A549 (cell line): ENCODE results near the gene SMYD1. TPM values are rescaled to one million over a fixed set of nuclear protein-coding genes. Genes with fewer than 3 reads are reported as not detected.
"Not testable (repeated sequence)": the region's sequence is repeated elsewhere in the genome, so short reads cannot be mapped to it uniquely, and the experiment has no call there.

ENCODE experiments used
- ATAC-seq, 2 experiments: fragments of 200-7000 bp in 1 of 2; fragments of >200 bp in 1 of 2; cut with Nextera tagmentation in 1 of 2; cut with Tn5 transposase in 1 of 2; 3 replicates each; pipeline versions ENCODE4 v1.8.0 to v1.9.1; 2018 to 2020; ENCODE audit warnings: mild to moderate bottlenecking in 1 of 2, moderate library complexity in 1 of 2
- CTCF ChIA-PET: fragments of 300-600 bp; sonication (Branson Sonifier 250); formaldehyde crosslinking; extraction: SDS; loops from one replicate; lab custom pipeline; 2021; ENCODE audit warnings: antibody characterized with exemption, inconsistent platforms; lab: Yijun Ruan, JAX
- POLR2A ChIA-PET: fragments of 350-600 bp; formaldehyde crosslinking; extraction: SDS; loops from one replicate; lab custom pipeline; 2021; ENCODE audit warnings: antibody characterized with exemption, inconsistent platforms; lab: Yijun Ruan, JAX
- DNase-seq, 2 experiments: peaks; one replicate each; pipeline versions ENCODE4 v3.0.0 to v3.0.0-alpha.2; 2011 to 2016; ENCODE audit warnings: low read depth in 1 of 2, low spot score in 1 of 2
- FAIRE-seq: peaks from 2 replicates; lab custom pipeline; 2011; peaks lifted over from hg19 to GRCh38; lab: Jason Lieb, UNC
- H3K27ac ChIP-seq, 2 experiments: fragments of >200 bp; sonication (Bioruptor Twin); formaldehyde crosslinking; 3 replicates each; pipeline ENCODE4 v1.5.1; 2016 to 2017
- H3K4me1 ChIP-seq: fragments of >200 bp; sonication (Bioruptor Twin); formaldehyde crosslinking; 3 replicates; pipeline ENCODE4 v1.6.1; 2016
- H3K4me2 ChIP-seq: fragments of >200 bp; sonication (Bioruptor Twin); formaldehyde crosslinking; 3 replicates; pipeline ENCODE4 v1.6.1; 2016
- H3K4me3 ChIP-seq: fragments of >200 bp; sonication (Bioruptor Twin); formaldehyde crosslinking; 3 replicates; pipeline ENCODE4 v1.5.1; 2016
- H3K9me3 ChIP-seq: fragments of >200 bp; sonication (Bioruptor Twin); formaldehyde crosslinking; 3 replicates; pipeline ENCODE4 v1.6.1; 2016
- BHLHE40 ChIP-seq: IDR thresholded peaks from 2 replicates; pipeline ENCODE4 v1.6.1; 2012; ENCODE audit warnings: low read depth, low read length, inconsistent platforms
- CBX8 ChIP-seq: fragments of 200-600 bp; sonication (generic); IDR thresholded peaks from 2 replicates; pipeline ENCODE4 v1.6.1; 2016
- CHD4 ChIP-seq: fragments of 200-600 bp; sonication (generic); IDR thresholded peaks from 2 replicates; pipeline ENCODE4 v1.6.1; 2016; ENCODE audit warnings: antibody characterized with exemption, mild to moderate bottlenecking, borderline replicate concordance
- FOSL2 ChIP-seq, 2 experiments: fragments of 450-650 bp in 1 of 2; fragments of >200 bp in 1 of 2; sonication (Bioruptor Twin) in 1 of 2; formaldehyde crosslinking; IDR thresholded peaks; 2 replicates each; pipeline versions ENCODE4 v1.5.0 to v1.6.1; 2016 to 2020; ENCODE audit warnings: mild to moderate bottlenecking in 1 of 2, moderate library complexity in 1 of 2
- GATA3 ChIP-seq: IDR thresholded peaks from 2 replicates; pipeline ENCODE4 v1.6.1; 2012; ENCODE audit warnings: borderline replicate concordance
- HOXB13 ChIP-seq: fragments of 250-450 bp; sonication (Bioruptor Pico); IDR thresholded peaks from 2 replicates; pipeline ENCODE4 v1.5.0; 2020; ENCODE audit warnings: low read depth, mild to moderate bottlenecking, moderate library complexity
- KDM1A ChIP-seq: fragments of 200-600 bp; sonication (generic); IDR thresholded peaks from 2 replicates; pipeline ENCODE4 v1.6.1; 2016; ENCODE audit warnings: low read depth, mild to moderate bottlenecking
- KDM5A ChIP-seq: fragments of 200-600 bp; sonication (generic); IDR thresholded peaks from 2 replicates; pipeline ENCODE4 v1.6.1; 2016; ENCODE audit warnings: antibody characterized with exemption, mild to moderate bottlenecking
- MAFK ChIP-seq: fragments of 450-650 bp; IDR thresholded peaks from 2 replicates; pipeline ENCODE4 v1.6.1; 2014; ENCODE audit not compliant: partially characterized antibody
- NFE2L2 ChIP-seq: fragments of 150-350 bp; conservative IDR thresholded peaks from 2 replicates; pipeline ENCODE4 v1.6.1; 2014; ENCODE audit warnings: low read length
- RARB ChIP-seq: fragments of 250-450 bp; sonication (Bioruptor Pico); IDR thresholded peaks from 2 replicates; pipeline ENCODE4 v1.8.0; 2021; ENCODE audit warnings: mild to moderate bottlenecking, moderate library complexity
- TP53 ChIP-seq: fragments of 250-450 bp; sonication (Bioruptor Pico); IDR thresholded peaks from 2 replicates; pipeline ENCODE4 v1.5.0; 2021; ENCODE audit warnings: mild to moderate bottlenecking, moderate library complexity
- ZC3H11A ChIP-seq: fragments of 450-650 bp; IDR thresholded peaks from 2 replicates; pipeline ENCODE4 v1.6.1; 2014; ENCODE audit warnings: antibody characterized with exemption, mild to moderate bottlenecking
- WGBS: methylation state at CpG from one replicate; pipeline ENCODE4 v1.1.6; 2017; ENCODE audit errors: missing lambda C conversion rate; 5-methylcytosine and 5-hydroxymethylcytosine counted together
- polyA minus RNA-seq: library from RNA; depleted of rRNA, polyadenylated mRNA; stranded (reverse); fragments of >200 nt; gene quantifications from 2 replicates; pipeline ENCODE4 v1.2.3, GENCODE V29; 2011; rRNA and poly(A)+ RNA removed
- polyA plus RNA-seq, 4 experiments: library from polyadenylated mRNA; depleted of rRNA in 3 of 4; stranded (reverse); fragments of >200 nt; fragmentation: RNase III in 1 of 4; extraction: RNeasy Plus Mini Kit Qiagen cat#74134 plus additional on column Dnase treatment in 1 of 4; gene quantifications; 2 replicates in 3 of 4; 3 replicates in 1 of 4; pipeline ENCODE4 v1.2.3, GENCODE V29; 2011 to 2017
- TF ChIP-seq, protein P1 (sequence below): fragments of 200-600 bp; sonication (generic); IDR thresholded peaks from 2 replicates; pipeline ENCODE4 v1.6.1; 2016; ENCODE audit warnings: antibody characterized with exemption, mild to moderate bottlenecking, moderate library complexity
- TF ChIP-seq, protein P2 (sequence below): fragments of 250-450 bp; sonication (Bioruptor Pico); IDR thresholded peaks from 2 replicates; pipeline ENCODE4 v1.5.0; 2020; ENCODE audit warnings: low read depth, mild to moderate bottlenecking, moderate library complexity
- TF ChIP-seq, protein P3 (sequence below): IDR thresholded peaks from 2 replicates; pipeline ENCODE4 v1.6.1; 2012; ENCODE audit warnings: low read depth, borderline replicate concordance

The SMYD1 gene
- polyA plus RNA-seq (2011; rRNA removed) = not detected in 2 replicates
- polyA plus RNA-seq (2012; cell fraction: cytosol; rRNA removed) = not detected in 2 replicates
- polyA plus RNA-seq (2012; cell fraction: nucleus; rRNA removed) = not detected in 2 replicates
- polyA plus RNA-seq (2017; fragmentation: RNase III; extraction: RNeasy Plus Mini Kit Qiagen cat#74134 plus additional on column Dnase treatment) = not detected in 3 replicates
- polyA minus RNA-seq = not detected in 2 replicates

DNA sequence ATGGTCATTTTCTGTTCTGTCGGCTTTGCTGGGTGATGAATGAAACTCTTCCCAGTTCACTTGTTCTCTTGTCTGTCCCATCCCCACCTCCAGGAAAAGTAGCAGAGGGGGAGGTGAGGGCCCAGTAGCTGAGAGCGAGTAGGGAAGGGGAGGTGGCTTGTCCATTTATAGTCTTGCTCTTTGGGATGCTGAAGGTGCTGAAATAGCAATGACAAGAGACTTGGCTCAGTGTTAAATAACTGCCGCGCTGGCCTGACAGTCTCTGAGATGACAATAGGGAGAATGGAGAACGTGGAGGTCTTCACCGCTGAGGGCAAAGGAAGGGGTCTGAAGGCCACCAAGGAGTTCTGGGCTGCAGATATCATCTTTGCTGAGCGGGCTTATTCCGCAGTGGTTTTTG is at the start of gene SMYD1:
Gene SMYD1 (plus strand): TSS at position 228 of the 400 bp plus-strand sequence. CDS start 40 bp downstream, at position 268.
- no peaks in the 10 kb centered on the region for H3K9me3 ChIP-seq
- no peak within 1 kb of the TSS for H3K27ac ChIP-seq
- no peak within 1 kb of the TSS for H3K4me2 ChIP-seq
- FAIRE-seq (no peak), DNase-seq (no peak), ATAC-seq (no peak)
- peak; percentile 41 for TF ChIP-seq MAFK
- no peak for TF ChIP-seq NFE2L2
- no peaks in the 10 kb centered on the region for H3K4me1 ChIP-seq
- ChIA-PET CTCF (interaction anchor here (1.6 kb wide), 1 partner anchor 92 kb away, joined by 6 read pairs; no protein-coding TSS in a partner anchor), POLR2A (no interaction called here)
- WGBS = 87% methylated on average over 8 of the region's 8 CpGs
- H3K4me3 ChIP-seq = no peak within 1 kb of the TSS

DNA sequence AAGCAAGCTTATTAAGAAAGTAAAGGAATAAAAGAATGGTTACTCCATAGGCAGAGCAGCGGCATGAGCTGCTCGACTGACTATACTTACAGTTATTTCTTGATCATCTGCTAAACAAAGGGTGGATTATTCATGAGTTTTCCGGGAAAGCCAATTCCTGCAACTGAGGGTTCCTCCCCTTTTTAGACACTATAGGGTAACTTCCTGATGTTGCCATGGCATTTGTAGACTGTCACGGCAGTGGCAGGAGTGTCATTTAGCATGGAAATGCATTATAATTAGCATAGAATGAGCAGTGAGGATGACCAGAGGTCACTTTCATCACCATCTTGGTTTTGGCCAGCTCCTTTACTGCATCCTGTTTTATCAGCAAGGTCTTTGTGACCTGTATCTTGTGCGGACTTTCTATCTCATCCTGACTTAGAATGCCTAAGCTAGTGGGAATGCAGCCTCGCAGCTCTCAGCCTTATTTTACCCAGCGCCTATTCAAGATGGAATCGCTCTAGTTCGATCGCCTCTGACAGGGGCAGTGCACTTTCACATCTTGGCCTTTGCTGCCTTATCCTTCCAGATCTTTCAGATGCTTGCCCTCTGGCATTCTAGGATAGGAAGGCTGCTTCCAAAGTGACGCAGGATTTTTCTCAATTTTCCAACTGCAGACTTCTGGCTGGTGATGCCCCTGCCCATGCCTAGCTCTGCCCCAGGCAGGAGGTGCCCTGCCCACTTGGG is 49.4 kb upstream of the SMYD1 start:
- H3K27ac ChIP-seq, H3K4me2 ChIP-seq, FAIRE-seq, POLR2A ChIA-PET, DNase-seq, H3K9me3 ChIP-seq, H3K4me3 ChIP-seq, ATAC-seq, CTCF ChIA-PET: not testable (repeated sequence)
- 95% methylated on average over 11 of the region's 11 CpGs for WGBS
- H3K4me1 ChIP-seq = peaks cover 12% of the 10 kb centered on the region

DNA sequence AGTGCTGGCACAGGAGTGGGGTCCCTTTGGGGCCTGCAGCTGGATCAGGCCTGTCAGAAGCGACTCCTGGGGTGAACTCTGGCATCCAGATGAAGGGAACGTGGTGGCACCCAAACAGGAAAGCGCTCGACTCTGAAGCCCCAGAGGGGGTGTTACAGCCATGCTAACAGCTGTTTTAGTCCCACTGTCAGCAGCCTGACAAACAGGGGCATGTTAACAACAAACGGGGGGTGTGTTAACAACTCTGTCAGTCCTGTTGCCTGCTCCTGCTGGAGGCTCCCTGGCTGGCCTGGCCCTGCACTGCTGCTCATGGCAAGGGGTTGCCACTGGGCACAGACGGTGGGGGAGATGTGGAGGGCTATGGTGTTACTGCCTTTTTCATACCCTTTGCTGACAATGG is 48.7 kb upstream of the SMYD1 start:
- no peak overlapping the region for H3K4me2 ChIP-seq
- H3K4me3 ChIP-seq = no peak overlapping the region
- no peak for DNase-seq
- WGBS = 81% methylated on average over 6 of the region's 6 CpGs
- FAIRE-seq = no peak
- no peak overlapping the region for H3K27ac ChIP-seq
- no peaks in the 10 kb centered on the region for H3K9me3 ChIP-seq
- TF ChIP-seq CBX8 (no peak), HOXB13 (no peak), RARB (CRISPR knock-in tag) (no peak), ZC3H11A (no peak), GATA3 (no peak), KDM5A (no peak), KDM1A (no peak), BHLHE40 (no peak), FOSL2 (IDR thresholded peaks at IDR 0.05) (no peak), FOSL2 (CRISPR knock-in tag; IDR thresholded peaks at IDR 0.05) (no peak), TP53 (CRISPR knock-in tag) (no peak), NFE2L2 (no peak), CHD4 (no peak)
- TF ChIP-seq, protein P1, sequence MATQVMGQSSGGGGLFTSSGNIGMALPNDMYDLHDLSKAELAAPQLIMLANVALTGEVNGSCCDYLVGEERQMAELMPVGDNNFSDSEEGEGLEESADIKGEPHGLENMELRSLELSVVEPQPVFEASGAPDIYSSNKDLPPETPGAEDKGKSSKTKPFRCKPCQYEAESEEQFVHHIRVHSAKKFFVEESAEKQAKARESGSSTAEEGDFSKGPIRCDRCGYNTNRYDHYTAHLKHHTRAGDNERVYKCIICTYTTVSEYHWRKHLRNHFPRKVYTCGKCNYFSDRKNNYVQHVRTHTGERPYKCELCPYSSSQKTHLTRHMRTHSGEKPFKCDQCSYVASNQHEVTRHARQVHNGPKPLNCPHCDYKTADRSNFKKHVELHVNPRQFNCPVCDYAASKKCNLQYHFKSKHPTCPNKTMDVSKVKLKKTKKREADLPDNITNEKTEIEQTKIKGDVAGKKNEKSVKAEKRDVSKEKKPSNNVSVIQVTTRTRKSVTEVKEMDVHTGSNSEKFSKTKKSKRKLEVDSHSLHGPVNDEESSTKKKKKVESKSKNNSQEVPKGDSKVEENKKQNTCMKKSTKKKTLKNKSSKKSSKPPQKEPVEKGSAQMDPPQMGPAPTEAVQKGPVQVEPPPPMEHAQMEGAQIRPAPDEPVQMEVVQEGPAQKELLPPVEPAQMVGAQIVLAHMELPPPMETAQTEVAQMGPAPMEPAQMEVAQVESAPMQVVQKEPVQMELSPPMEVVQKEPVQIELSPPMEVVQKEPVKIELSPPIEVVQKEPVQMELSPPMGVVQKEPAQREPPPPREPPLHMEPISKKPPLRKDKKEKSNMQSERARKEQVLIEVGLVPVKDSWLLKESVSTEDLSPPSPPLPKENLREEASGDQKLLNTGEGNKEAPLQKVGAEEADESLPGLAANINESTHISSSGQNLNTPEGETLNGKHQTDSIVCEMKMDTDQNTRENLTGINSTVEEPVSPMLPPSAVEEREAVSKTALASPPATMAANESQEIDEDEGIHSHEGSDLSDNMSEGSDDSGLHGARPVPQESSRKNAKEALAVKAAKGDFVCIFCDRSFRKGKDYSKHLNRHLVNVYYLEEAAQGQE = no peak
- TF ChIP-seq, protein P2, sequence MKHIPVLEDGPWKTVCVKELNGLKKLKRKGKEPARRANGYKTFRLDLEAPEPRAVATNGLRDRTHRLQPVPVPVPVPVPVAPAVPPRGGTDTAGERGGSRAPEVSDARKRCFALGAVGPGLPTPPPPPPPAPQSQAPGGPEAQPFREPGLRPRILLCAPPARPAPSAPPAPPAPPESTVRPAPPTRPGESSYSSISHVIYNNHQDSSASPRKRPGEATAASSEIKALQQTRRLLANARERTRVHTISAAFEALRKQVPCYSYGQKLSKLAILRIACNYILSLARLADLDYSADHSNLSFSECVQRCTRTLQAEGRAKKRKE (CRISPR knock-in tag) = no peak
- TF ChIP-seq, protein P3, sequence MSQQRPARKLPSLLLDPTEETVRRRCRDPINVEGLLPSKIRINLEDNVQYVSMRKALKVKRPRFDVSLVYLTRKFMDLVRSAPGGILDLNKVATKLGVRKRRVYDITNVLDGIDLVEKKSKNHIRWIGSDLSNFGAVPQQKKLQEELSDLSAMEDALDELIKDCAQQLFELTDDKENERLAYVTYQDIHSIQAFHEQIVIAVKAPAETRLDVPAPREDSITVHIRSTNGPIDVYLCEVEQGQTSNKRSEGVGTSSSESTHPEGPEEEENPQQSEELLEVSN = no peak
- CTCF ChIA-PET = interaction anchor here (1.7 kb wide), 1 partner anchor 12 kb away, joined by 5 read pairs; no protein-coding TSS in a partner anchor
- POLR2A ChIA-PET = no interaction called here
- ATAC-seq = no peak
- peaks cover 12% of the 10 kb centered on the region for H3K4me1 ChIP-seq
